ENCODE data around the gene VRK2. TPM values are rescaled to one million over a fixed set of nuclear protein-coding genes. Genes with fewer than 3 reads are reported as not detected.

VRK2 gene
- total and polyA plus RNA-seq, 9 donors = 7.3 to 19.8 (median 16.3) TPM

DNA sequence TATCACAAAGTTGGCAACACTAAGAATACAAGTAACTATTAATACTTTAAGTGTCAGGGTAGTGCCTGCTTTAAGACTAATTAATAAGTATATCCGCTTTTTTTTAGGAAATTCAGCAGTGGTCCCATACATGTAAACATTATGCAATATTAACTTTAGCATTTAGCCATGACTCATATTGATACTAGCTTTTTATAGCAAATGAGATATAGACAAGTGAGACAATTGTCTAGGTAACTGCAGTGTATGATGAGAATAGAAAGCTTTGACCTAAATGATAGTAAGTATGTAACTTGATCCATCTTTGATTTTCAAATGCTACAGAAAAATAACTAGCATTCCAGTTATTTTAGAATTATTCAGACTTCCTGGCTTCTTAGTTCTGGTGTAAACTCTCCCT is 27.4 kb upstream of the VRK2 start:
- H3K27ac ChIP-seq = no peak overlapping the region
- DNase-seq = no peak
- no peak overlapping the region for H3K4me3 ChIP-seq
- 65 to 82% (median 74%) methylated on average over 1 of the region's 1 CpG for WGBS, 3 donors
- no peaks in the 10 kb centered on the region for H3K9me3 ChIP-seq
- intact Hi-C loops (cut with DNase I) = no loop called here
- H3K4me1 ChIP-seq (ENCODE audit: insufficient read depth) = no peaks in the 10 kb centered on the region
- TF ChIP-seq, protein P1, sequence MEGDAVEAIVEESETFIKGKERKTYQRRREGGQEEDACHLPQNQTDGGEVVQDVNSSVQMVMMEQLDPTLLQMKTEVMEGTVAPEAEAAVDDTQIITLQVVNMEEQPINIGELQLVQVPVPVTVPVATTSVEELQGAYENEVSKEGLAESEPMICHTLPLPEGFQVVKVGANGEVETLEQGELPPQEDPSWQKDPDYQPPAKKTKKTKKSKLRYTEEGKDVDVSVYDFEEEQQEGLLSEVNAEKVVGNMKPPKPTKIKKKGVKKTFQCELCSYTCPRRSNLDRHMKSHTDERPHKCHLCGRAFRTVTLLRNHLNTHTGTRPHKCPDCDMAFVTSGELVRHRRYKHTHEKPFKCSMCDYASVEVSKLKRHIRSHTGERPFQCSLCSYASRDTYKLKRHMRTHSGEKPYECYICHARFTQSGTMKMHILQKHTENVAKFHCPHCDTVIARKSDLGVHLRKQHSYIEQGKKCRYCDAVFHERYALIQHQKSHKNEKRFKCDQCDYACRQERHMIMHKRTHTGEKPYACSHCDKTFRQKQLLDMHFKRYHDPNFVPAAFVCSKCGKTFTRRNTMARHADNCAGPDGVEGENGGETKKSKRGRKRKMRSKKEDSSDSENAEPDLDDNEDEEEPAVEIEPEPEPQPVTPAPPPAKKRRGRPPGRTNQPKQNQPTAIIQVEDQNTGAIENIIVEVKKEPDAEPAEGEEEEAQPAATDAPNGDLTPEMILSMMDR (IDR thresholded peaks at IDR 0.05) = no peak
- TF ChIP-seq EP300 (IDR thresholded peaks at IDR 0.05) (no peak), POLR2A (IDR thresholded peaks at IDR 0.05) (no peak)
- H3K36me3 ChIP-seq = no peaks in the 10 kb centered on the region
- H3K27me3 ChIP-seq = no peaks in the 10 kb centered on the region

DNA sequence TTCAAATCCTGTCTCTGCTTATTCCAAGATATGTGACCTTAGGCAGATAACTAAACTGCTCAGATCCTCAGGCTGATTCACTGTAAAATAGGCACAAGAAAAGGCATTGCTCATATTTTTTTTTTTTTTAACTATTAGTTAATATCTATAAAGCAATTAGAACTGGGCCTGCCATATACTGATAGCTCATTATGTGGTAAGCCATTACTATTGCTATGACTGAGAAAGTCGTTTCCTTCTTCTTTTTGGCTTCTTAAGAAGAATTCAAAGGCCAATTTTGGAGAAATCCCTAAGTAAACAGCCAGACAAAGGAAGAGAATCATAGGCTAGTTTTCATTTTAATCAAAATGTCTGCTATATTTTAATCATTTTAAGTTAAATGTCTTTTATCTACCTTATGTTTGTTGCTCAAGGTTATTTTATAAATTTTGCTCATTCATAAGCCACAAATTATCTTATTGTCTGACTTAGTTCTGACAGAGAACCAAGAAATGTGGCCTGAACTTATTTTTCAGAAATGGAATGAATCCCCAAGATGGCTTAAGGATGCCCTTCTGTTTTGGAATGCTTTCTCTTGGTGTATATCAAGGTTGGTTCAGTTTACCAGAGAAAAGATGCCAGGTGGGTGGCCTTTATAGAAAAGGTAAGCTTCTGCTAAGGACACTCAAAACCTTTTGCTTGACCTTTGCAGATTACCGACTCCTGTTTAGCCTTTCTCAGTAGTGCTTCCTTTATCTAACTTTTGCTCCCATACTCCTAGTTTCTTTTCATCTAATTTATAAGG is 21.3 kb upstream of the VRK2 start:
- no peak for DNase-seq
- H3K27ac ChIP-seq = no peak overlapping the region
- H3K36me3 ChIP-seq = no peaks in the 10 kb centered on the region
- H3K9me3 ChIP-seq = no peaks in the 10 kb centered on the region
- 78 to 84% (median 78%) methylated on average over 2 of the region's 2 CpGs for WGBS, 3 donors
- intact Hi-C loops (cut with DNase I) = no loop called here
- H3K27me3 ChIP-seq = no peaks in the 10 kb centered on the region
- TF ChIP-seq EP300 (IDR thresholded peaks at IDR 0.05) (no peak), POLR2A (IDR thresholded peaks at IDR 0.05) (no peak)
- TF ChIP-seq, protein P1 (IDR thresholded peaks at IDR 0.05) = no peak
- no peak overlapping the region for H3K4me3 ChIP-seq
- no peaks in the 10 kb centered on the region for H3K4me1 ChIP-seq (ENCODE audit: insufficient read depth)

DNA sequence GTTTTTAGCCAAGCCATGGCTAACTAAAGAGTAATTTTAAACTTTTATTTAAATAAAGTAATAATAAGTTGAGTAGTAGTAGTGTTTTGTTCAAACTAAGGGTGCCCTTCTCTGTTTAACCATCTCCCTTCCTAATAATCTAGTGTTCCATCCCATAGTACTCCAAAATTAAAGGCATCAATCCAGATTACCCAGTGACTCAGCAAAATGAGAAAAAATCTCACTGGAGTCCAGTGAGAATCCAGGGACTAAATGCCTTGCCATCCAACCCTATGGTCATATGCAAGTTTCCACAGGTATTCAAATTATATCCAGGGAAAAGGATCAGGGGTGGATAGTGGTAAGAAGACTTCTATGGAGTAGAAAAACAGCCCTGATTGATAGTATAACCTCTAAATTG is 19.6 kb upstream of the VRK2 start:
- Histone ChIP-seq H3K36me3 (no peaks in the 10 kb centered on the region), H3K27ac (no peak overlapping the region), H3K4me1 (ENCODE audit: insufficient read depth) (no peaks in the 10 kb centered on the region), H3K27me3 (no peaks in the 10 kb centered on the region), H3K4me3 (no peak overlapping the region), H3K9me3 (no peaks in the 10 kb centered on the region)
- intact Hi-C loops (cut with DNase I) = no loop called here
- no peak for DNase-seq
- TF ChIP-seq, protein P1 (IDR thresholded peaks at IDR 0.05) = no peak
- no peak for TF ChIP-seq EP300 (IDR thresholded peaks at IDR 0.05)
- TF ChIP-seq POLR2A (IDR thresholded peaks at IDR 0.05) = no peak

DNA sequence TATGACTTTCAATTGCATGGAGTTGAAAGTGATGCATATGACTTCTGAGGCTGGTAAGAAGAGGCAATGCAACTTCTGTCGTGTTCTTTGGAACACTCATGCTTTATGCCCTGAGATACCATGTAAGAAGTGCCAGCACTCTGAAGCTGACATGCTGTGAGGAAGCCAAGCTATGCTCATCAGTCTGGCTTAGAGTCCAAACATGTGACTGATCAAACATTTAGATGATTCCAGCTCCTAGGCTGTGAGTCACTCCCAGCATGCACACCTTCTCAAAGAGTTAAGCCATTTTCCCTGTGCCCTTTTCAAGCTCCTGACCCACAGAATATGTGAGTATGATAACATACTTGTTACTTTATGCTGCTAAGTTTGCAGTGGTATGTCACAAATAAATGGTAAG is 15.8 kb upstream of the VRK2 start:
- 76 to 83% (median 79%) methylated on average over 1 of the region's 1 CpG for WGBS, 3 donors

More for the DNA sequence above, 15.8 kb upstream of the VRK2 start:
- Histone ChIP-seq H3K36me3 (no peaks in the 10 kb centered on the region), H3K4me3 (no peak overlapping the region), H3K27ac (no peak overlapping the region), H3K4me1 (ENCODE audit: insufficient read depth) (no peaks in the 10 kb centered on the region), H3K27me3 (no peaks in the 10 kb centered on the region), H3K9me3 (no peaks in the 10 kb centered on the region)
- DNase-seq = no peak
- intact Hi-C loops (cut with DNase I) = no loop called here
- TF ChIP-seq, protein P1 (IDR thresholded peaks at IDR 0.05) = no peak
- TF ChIP-seq POLR2A (IDR thresholded peaks at IDR 0.05) (no peak), EP300 (IDR thresholded peaks at IDR 0.05) (no peak)
